ENCODE data around the gene CYTIP.

The CYTIP gene

DNA sequence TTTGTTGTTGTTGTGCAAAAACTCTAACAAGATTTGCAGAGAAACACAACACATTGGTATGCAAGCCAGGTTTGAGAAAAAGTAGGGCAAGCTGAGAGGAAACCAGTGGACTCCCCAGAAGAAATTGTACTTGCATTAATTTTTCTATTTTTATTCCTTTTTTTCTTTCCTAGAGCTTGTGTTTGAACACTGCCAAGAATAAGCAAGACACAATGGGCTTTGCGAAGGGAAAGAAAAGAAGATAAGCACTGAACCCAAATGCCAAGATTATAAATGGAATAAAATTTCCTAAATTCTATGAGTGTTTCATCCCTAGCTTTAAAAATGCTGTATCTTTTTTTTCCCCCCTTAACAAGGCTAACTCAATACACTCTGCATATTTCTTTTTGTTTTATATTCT, 17.0 kb upstream of the CYTIP start:
- no peak for DNase-seq

GRCh38 chr2:157460384-157460837, 16.5 kb upstream of the CYTIP start:
- no peak for DNase-seq

DNA sequence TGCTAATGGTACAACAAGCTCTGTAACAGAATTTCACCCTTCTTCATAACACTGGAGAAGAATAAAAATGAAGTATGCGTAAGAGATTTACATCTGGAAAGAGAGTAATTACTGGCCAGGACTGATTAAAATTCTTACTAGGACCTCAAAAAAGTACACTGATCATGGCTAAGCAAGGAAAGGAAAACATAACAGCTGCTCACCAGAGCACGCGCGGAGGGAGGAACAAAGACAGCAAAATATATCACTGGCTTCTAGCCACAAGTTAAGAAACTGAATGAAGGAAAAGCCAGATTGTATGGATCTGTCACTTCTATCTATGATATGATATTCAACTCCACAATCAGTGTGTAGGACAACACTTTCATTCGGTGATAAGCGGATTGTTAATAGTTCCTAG, 15.6 kb upstream of the CYTIP start:
- no peak for DNase-seq

DNA sequence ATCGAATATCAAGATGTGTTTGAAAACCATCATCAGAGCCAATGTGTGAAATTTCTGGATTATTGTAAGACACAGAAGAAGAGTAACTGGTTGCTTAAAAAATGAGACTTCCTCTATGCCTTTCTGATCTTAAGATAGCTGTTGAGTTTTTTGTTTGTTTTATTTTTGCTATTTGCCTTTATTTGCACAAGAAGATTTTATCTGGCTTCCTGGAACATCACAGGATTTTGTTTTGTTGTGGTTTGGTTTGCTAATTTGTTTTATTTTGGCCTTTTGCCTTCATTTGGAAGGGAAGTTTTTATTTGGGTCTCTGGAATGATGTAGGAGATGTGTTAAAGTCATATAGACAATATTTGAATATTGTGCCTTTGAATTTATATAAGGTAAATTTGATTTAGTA, 3.9 kb upstream of the CYTIP start:
- DNase-seq = no peak

DNA sequence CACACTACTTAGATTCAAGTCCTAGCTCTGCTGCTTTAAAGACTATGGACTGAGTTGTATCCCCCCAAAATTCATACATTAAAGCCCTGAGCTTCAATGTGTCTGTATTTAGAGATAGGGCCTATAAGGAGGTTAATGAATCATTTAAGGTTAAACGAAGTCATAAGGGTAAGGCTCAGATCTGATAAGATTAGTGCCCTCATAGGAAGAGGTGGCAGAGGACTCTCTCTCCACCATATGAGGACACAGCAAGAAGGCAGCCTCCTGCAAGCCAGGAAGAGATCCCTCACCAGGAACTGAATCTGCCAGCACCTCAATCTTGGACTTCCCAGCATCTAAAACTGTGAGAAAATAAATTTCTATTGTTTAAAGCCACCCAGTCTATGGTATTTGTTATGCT, 3.1 kb upstream of the CYTIP start:
- no peak for DNase-seq

GRCh38 chr2:157444641-157445040, 752 bp upstream of the CYTIP start:
- DNase-seq = no peak

- no peak for DNase-seq
Observed at GRCh38 chr2:157443090-157443489, 799 bp downstream of the CYTIP start.

DNA sequence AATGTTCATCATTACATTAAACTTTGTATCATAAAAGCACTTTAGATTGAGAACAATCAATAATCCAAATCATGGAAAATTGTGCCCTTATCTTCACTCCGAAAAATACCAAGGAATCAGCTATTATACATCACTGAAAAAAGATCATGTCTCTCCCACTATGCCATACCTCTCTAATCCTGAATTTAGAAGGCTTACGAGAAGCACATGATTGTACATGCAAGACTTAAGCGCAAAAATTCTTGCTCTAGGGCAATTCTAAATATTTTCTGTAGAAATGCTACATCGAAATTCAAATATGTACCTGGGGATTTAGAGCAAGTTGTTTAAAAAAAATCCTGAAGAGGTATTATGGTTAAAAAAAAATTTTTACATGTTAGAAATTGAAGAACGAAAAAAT, 1.3 kb downstream of the CYTIP start:
- no peak for DNase-seq

- DNase-seq = no peak
Observed at GRCh38 chr2:157442191-157442590, 1.7 kb downstream of the CYTIP start.

DNA sequence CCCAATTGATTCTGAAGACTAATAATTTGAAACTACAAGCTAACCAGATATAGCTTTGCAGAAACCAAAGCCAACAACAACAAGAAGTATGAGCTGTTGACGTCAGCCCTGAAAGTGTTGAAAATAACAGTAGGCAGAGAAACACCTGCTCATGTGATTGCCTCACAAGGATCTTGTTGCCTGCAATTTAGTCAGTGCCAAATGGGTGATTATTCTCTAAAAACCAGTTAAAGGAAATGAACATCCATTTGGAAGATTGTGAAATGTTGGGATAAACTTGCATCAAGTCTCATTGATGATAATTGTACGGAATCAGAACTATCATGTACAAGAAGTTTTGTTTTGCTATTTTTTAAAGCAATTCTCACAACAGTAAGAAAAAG, 2.8 kb downstream of the CYTIP start:
- no peak for DNase-seq

DNA sequence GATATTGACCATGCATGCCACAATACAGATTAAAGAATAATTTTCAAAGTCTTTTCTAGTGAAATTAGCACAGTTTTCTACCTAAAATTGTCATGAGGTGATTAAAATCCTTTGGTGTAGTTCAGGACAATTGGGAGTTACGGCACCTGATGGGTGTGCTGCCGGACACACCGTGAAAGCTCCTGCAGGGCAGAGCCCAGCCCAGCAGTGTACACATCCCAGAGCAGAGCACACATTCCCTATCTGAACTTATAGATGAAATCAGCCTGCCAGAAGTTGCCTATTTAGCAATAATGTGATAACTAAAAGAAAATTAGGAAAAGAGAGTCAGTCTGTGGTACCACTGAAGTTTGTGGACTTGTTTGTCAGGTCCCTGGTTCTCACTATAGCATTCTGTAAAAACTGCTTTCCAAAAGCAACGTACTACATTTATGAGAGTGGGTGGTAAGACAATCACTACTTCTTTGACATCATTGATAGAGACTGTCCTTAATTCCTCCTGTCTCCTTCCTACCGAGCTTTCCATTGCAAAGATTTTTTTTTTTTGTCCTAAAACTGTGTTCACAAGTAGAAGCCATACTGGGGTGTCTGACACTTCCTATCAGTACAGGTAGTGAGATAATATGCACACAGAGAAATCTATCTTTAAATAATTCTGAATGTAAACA, 3.4 kb downstream of the CYTIP start:
- DNase-seq = no peak

DNA sequence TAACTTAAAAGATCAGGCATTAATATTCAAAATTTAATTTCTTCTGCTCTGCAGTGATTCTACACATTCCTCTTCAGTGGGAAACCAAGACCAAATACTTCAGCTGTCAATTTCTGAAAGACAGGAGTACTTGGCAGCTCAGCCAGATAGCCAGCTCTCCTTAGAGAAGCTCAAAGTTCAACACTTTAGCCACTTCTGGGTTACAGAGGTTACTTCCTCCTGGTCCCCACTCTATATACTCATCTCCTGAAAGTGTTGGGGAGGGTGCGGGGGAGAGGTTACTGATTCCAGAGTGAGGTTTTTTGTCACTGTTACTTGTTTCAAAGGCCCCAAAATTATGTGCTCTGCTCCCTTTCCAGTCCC, 4.1 kb downstream of the CYTIP start:
- no peak for DNase-seq

- DNase-seq = no peak
Observed at GRCh38 chr2:157438863-157439823, 4.7 kb downstream of the CYTIP start.

DNA sequence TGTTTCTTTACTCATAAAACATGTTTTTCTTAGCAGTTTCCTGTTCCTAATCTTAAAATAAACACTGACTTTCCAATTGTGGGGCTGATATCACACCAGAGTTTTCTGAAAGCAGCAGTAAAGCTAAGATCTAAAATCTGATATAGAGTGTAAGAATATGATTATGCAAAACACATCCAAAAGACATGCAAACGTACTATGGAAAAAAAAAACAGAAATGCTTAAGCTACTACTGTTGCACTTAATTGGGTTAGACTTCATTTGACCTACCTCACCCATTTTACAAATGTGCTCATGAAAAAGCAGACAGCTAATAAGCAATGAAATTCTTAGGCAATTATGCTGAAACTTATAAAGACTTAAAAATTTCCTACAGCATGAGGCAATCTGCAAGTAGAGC, 10.5 kb downstream of the CYTIP start:
- no peak for DNase-seq

GRCh38 chr2:157432475-157433106, 11.3 kb downstream of the CYTIP start:
- DNase-seq = no peak

DNA sequence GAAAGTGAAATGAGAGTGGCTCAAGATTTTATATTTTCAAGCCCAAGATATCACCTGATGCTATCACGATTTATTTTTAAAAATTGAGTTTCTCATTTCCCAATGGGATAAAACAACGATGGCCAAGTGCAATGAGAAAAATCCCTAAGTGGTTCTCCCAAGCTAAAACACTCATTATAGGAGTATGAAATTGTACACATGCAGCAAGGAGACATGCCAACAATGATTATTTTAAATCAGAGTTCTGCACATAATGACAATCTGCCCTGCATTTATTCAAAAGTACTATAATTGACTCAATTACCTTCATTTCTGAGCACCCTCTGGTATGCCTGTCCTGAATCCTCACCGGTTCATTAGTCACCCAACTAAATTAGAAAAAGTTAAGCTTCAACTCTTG, 12.7 kb downstream of the CYTIP start:
- DNase-seq = peak; percentile 49

GRCh38 chr2:157428500-157429175, 15.3 kb downstream of the CYTIP start:
- no peak for DNase-seq

- DNase-seq = no peak
Observed at GRCh38 chr2:157427922-157428303, 16.0 kb downstream of the CYTIP start.

- no peak for DNase-seq
Observed at GRCh38 chr2:157427003-157427921, 16.6 kb downstream of the CYTIP start.

DNA sequence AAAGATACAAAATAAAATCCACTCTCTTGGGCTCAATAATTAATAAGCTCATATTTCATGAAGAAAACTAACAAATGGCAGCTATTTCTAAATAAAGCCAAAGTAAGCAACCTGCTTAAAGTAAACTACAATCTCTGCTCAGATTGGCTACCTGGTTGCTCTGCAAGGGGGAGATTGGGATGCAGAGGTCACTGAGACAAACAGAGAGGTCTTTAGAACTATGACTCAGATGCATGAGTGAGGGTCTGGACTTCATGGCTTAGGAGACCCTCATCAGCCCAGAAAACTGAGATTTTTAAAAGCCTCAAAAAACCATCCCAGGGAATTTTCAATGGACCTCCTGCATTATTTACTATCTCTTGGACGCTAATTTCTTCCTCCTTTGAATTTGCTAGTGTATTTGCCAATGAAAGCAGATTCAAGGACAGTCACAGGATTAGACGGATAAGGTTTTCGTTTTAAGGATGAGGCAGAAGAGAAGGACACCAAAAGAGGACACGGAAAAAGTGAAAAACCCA, 17.4 kb downstream of the CYTIP start:
- DNase-seq = no peak

DNA sequence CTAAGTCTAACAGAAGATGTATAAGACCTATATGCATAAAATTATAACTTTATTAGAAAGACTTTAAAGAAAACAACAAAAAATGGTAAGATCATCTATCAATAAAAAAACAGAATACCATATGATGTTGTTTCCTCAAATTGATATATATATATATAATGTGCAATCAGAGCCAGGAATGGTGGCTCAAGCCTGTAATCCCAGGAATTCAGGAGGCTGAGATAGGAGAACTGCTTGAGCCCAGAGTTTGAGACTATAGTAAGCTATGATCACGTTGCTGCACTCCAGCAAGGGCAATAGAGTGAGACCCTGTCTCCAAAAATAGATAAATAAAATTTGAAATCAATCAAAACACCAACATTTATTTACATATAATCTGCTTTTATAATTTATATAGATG, 19.5 kb downstream of the CYTIP start:
- DNase-seq = no peak

DNA sequence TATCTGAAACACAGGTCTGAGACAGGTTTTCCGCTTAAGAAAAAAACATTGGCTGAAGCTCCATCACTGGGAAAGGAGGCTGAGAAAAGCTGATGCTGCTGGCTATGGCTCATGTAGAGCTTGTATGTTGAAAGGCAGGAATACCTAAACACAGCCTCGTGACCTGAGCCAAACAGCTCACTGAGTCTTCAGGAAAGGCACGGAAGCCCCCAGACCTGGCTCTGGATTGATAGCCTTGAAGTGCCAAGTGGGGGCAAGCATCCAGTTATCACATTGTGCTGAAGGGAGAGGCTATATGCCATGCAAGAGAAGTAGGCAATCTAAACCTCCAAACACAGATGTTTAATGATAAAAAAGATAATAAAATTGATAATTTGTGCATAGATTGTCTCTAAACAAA, 21.9 kb downstream of the CYTIP start:
- no peak for DNase-seq

Measured in retina (tissue), 1 donor.